ENCODE results near the gene GGPS1. TPM values are rescaled to one million over a fixed set of nuclear protein-coding genes. Genes with fewer than 3 reads are reported as not detected.

The GGPS1 gene
- total and polyA plus RNA-seq, 8 donors, result 30.5 to 51.5 (median 46.6) TPM

- Histone ChIP-seq H3K4me3 (peak overlapping the region; percentile 58 to 99), H3K36me3 (no peaks in the 10 kb centered on the region), H3K9me3 (no peaks in the 10 kb centered on the region), H3K27me3 (no peaks in the 10 kb centered on the region), H3K4me1 (peaks cover 33 to 66% of the 10 kb centered on the region in 2 donors), H3K27ac (peak overlapping the region; percentile 93 to 97)
- ATAC-seq, result peak; percentile 3
- DNase-seq, result peak in 3 of 4 donors; percentile 35 to 51 (median 41)
- no peak for TF ChIP-seq CTCF (IDR thresholded peaks at IDR 0.05)
- intact Hi-C loops (cut with DNase I), result no loop called here
These were observed 951 bp downstream of the GGPS1 start for GRCh38 chr1:235329139-235329902.

GRCh38 chr1:235330918-235331285 lies 2.5 kb downstream of the GGPS1 start:
- H3K9me3 ChIP-seq, result no peaks in the 10 kb centered on the region
- intact Hi-C loops (cut with DNase I), result no loop called here
- ATAC-seq, result no peak
- peak overlapping the region in 1 of 2 donors; percentile 97 for H3K27ac ChIP-seq
- TF ChIP-seq CTCF (IDR thresholded peaks at IDR 0.05), result no peak
- H3K27me3 ChIP-seq, result no peaks in the 10 kb centered on the region
- H3K36me3 ChIP-seq, result peaks cover 0 to 8% of the 10 kb centered on the region in 2 donors
- peaks cover 18 to 51% of the 10 kb centered on the region in 2 donors for H3K4me1 ChIP-seq
- DNase-seq, result no peak
- peak overlapping the region in 1 of 2 donors; percentile 99 for H3K4me3 ChIP-seq

- no peak for ATAC-seq
- H3K4me1 ChIP-seq, result peaks cover 14 to 49% of the 10 kb centered on the region in 2 donors
- no peaks in the 10 kb centered on the region for H3K27me3 ChIP-seq
- no peak overlapping the region for H3K27ac ChIP-seq
- no peak for TF ChIP-seq CTCF (IDR thresholded peaks at IDR 0.05)
- H3K4me3 ChIP-seq, result no peak overlapping the region
- no peaks in the 10 kb centered on the region for H3K9me3 ChIP-seq
- peaks cover 0 to 13% of the 10 kb centered on the region in 2 donors for H3K36me3 ChIP-seq
- DNase-seq, result no peak
- intact Hi-C loops (cut with DNase I), result no loop called here
These were observed 3.0 kb downstream of the GGPS1 start for GRCh38 chr1:235331401-235331800.

- no peak for TF ChIP-seq CTCF (IDR thresholded peaks at IDR 0.05)
- Histone ChIP-seq H3K36me3 (peaks cover 0 to 53% of the 10 kb centered on the region in 2 donors), H3K27ac (peak overlapping the region in 1 of 2 donors; percentile 53), H3K9me3 (no peaks in the 10 kb centered on the region), H3K4me1 (peaks cover 10 to 34% of the 10 kb centered on the region in 2 donors), H3K27me3 (no peaks in the 10 kb centered on the region), H3K4me3 (no peak overlapping the region)
- intact Hi-C loops (cut with DNase I), result no loop called here
- ATAC-seq (peak; percentile 85), DNase-seq (peak in 1 of 4 donors; percentile 23)
These were observed 8.5 kb downstream of the GGPS1 start for GRCh38 chr1:235336903-235337302.

GRCh38 chr1:235339746-235340145 lies 11.4 kb downstream of the GGPS1 start:
- intact Hi-C loops (cut with DNase I), result no loop called here
- Histone ChIP-seq H3K4me1 (peaks cover 9 to 15% of the 10 kb centered on the region in 2 donors), H3K4me3 (no peak overlapping the region), H3K27ac (no peak overlapping the region), H3K9me3 (no peaks in the 10 kb centered on the region), H3K27me3 (no peaks in the 10 kb centered on the region), H3K36me3 (peaks cover 0 to 73% of the 10 kb centered on the region in 2 donors)
- TF ChIP-seq CTCF (IDR thresholded peaks at IDR 0.05), result no peak
- ATAC-seq (no peak), DNase-seq (no peak)
